VCaP (cell line): Measurements from ENCODE around the gene DAD1.
A peak's percentile ranks its signal among the peaks of the same experiment; 100 is the strongest.

Source experiments
- H3K27ac ChIP-seq: fragments of 450-650 bp; 2 replicates; pipeline ENCODE4 v1.5.1; 2017
- CTCF ChIP-seq: fragments of 450-650 bp; conservative IDR thresholded peaks from 2 replicates; pipeline ENCODE4 v1.5.1; 2017; ENCODE audit warnings: mild to moderate bottlenecking, moderate library complexity

The DAD1 gene

DNA sequence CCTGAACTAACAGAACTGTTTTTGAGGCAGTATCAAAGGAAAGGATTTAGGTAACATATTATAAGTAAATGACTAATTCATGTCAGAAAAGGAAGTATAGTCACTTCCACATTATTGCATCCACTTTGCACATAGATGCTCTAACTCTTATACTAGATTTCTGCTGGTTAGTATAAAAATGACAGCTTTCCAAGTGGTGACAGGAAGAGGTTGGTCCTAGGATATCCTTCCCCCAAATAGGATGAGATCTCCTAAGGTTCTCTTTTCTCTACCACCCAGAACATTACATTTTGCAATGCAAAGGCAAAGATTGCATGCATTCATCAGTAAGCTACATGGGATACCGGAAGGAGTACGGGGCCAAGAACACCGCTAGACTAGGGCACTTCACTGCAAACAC lies 15.2 kb downstream of the DAD1 start:
- TF ChIP-seq CTCF, result no peak
- no peak overlapping the region for H3K27ac ChIP-seq

- no peak for TF ChIP-seq CTCF
- no peak overlapping the region for H3K27ac ChIP-seq
Observed at GRCh38 chr14:22572562-22573058, 16.4 kb downstream of the DAD1 start.

- TF ChIP-seq CTCF, result peak; percentile 78
- peak overlapping the region; percentile 32; the same call in 1 of the 2 replicates for H3K27ac ChIP-seq
Observed at GRCh38 chr14:22570132-22570949, 18.7 kb downstream of the DAD1 start.

GRCh38 chr14:22569737-22570131 lies 19.3 kb downstream of the DAD1 start:
- no peak for TF ChIP-seq CTCF
- no peak overlapping the region for H3K27ac ChIP-seq

DNA sequence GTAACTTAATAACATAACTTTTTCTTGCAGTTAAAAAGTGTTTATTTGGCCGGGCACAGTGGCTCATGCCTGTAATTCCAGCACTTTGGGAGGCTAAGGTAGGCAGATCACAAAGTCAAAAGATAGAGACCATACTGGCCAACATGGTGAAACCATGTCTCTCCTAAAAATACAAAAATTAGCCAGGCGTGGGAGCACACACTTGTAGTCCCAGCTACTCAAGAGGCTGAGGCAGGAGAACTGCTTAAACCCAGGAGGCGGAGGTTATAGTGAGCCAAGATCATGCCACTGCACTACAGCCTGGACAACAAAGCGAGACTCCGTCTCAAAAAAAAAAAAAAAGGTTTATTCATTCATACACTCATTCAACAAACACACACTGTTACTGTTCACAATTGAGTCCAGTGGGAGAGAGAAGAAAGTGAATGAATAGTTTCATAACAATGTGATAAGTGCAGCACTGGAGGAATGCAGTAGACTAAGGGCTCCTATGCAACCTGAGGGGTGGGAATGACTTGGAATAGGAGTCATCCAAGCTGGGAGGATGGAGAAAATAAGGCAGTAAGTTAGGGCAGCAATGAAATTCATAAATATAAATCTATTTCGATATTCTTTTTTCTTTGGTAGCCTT lies 19.8 kb downstream of the DAD1 start:
- H3K27ac ChIP-seq, result no peak overlapping the region
- TF ChIP-seq CTCF, result no peak

- H3K27ac ChIP-seq, result no peak overlapping the region
Observed at GRCh38 chr14:22567437-22567836, 21.6 kb downstream of the DAD1 start.

More at GRCh38 chr14:22567437-22567836, 21.6 kb downstream of the DAD1 start:
- no peak for TF ChIP-seq CTCF
